ENCODE data around the gene TASOR2.

TASOR2 gene

GRCh38 chr10:5732141-5732540, 47.5 kb downstream of the TASOR2 start:
- no peak for TF ChIP-seq CTCF (IDR thresholded peaks at IDR 0.05; ENCODE audit: extremely low read depth, insufficient read depth, missing control alignments)
- no peak for DNase-seq (ENCODE audit: low spot score)
- in situ Hi-C loops (cut with MboI; ENCODE audit: low pct_unique_long_range_greater_than_20kb, low sequenced_read_pairs, unreplicated experiment): no loop called here

Measured in GM13977 (cell line).